GM12865 (cell line): Measurements from ENCODE around the gene EPHB4.
"Not testable (repeated sequence)": the region's sequence is repeated elsewhere in the genome, so short reads cannot be mapped to it uniquely, and the experiment has no call there.

ENCODE experiments used
- DNase-seq: peaks from one replicate; pipeline ENCODE4 v3.0.0; 2010; ENCODE audit warnings: low read depth
- H3K4me3 ChIP-seq: 2 replicates; pipeline ENCODE4 v1.5.1; 2011; ENCODE audit warnings: mild to moderate bottlenecking, low read depth, low read length, control low read depth
- CTCF ChIP-seq: IDR thresholded peaks from 2 replicates; pipeline ENCODE4 v1.5.1; 2011; ENCODE audit warnings: low read length, control low read depth, low read depth, inconsistent platforms; ENCODE audit not compliant: insufficient read depth; ENCODE audit errors: missing control alignments

Gene EPHB4

GRCh38 chr7:100779359-100779758 lies 48.0 kb downstream of the EPHB4 start:
- DNase-seq = no peak
- H3K4me3 ChIP-seq = no peak overlapping the region
- TF ChIP-seq CTCF = no peak

GRCh38 chr7:100778061-100778621 lies 49.2 kb downstream of the EPHB4 start:
- no peak for DNase-seq
- TF ChIP-seq CTCF = no peak
- no peak overlapping the region for H3K4me3 ChIP-seq

GRCh38 chr7:100773491-100773890 lies 53.8 kb downstream of the EPHB4 start:
- no peak for DNase-seq

GRCh38 chr7:100768784-100769183 lies 58.5 kb downstream of the EPHB4 start:
- no peak overlapping the region for H3K4me3 ChIP-seq
- DNase-seq = no peak
- TF ChIP-seq CTCF = no peak

More at GRCh38 chr7:100773491-100773890, 53.8 kb downstream of the EPHB4 start:
- no peak overlapping the region for H3K4me3 ChIP-seq
- TF ChIP-seq CTCF = no peak

- no peak overlapping the region for H3K4me3 ChIP-seq
- DNase-seq = no peak
- no peak for TF ChIP-seq CTCF
These were observed 62.1 kb downstream of the EPHB4 start for GRCh38 chr7:100765250-100765649.

GRCh38 chr7:100764841-100765240 lies 62.5 kb downstream of the EPHB4 start:
- no peak for TF ChIP-seq CTCF
- DNase-seq = no peak
- no peak overlapping the region for H3K4me3 ChIP-seq

GRCh38 chr7:100763556-100764140 lies 63.7 kb downstream of the EPHB4 start:
- no peak for TF ChIP-seq CTCF
- DNase-seq = no peak
- H3K4me3 ChIP-seq = no peak overlapping the region

GRCh38 chr7:100762841-100763240 lies 64.5 kb downstream of the EPHB4 start:
- not testable (repeated sequence) for DNase-seq, H3K4me3 ChIP-seq
